ENCODE results near the gene RFK.

GRCh38 chr9:76423216-76424177 is 29.3 kb upstream of the RFK start:
- TF ChIP-seq YY1 (IDR thresholded peaks at IDR 0.05; ENCODE audit: insufficient read depth, insufficient read length) (no peak), ZNF274 (IDR thresholded peaks at IDR 0.05; ENCODE audit: low read depth, low read length) (no peak), SUZ12 (IDR thresholded peaks at IDR 0.05; ENCODE audit: extremely low read depth, insufficient read depth, insufficient read length) (no peak)

Data from NT2/D1 (cell line).